Peyer's patch (tissue), 4 donors: ENCODE measurements around the gene KLHDC8B.

Experiments used
- POLR2A ChIP-seq, 2 donors: fragments of 450-650 bp; IDR thresholded peaks; one replicate each; pipeline ENCODE4 v1.5.1; 2017; ENCODE audit warnings: antibody characterized with exemption in 2 of 2, mild to moderate bottlenecking in 2 of 2, moderate library complexity in 2 of 2
- TF ChIP-seq, protein P1 (sequence below), 6 experiments: fragments of 450-650 bp in 4 of 6; fragments of 200-600 bp in 2 of 6; sonication (generic) in 1 of 6; IDR thresholded peaks; one replicate each; pipeline ENCODE4 v1.5.1; 2017 to 2019; ENCODE audit warnings: antibody characterized with exemption in 6 of 6, mild to moderate bottlenecking in 3 of 6, moderate library complexity in 1 of 6

DNA sequence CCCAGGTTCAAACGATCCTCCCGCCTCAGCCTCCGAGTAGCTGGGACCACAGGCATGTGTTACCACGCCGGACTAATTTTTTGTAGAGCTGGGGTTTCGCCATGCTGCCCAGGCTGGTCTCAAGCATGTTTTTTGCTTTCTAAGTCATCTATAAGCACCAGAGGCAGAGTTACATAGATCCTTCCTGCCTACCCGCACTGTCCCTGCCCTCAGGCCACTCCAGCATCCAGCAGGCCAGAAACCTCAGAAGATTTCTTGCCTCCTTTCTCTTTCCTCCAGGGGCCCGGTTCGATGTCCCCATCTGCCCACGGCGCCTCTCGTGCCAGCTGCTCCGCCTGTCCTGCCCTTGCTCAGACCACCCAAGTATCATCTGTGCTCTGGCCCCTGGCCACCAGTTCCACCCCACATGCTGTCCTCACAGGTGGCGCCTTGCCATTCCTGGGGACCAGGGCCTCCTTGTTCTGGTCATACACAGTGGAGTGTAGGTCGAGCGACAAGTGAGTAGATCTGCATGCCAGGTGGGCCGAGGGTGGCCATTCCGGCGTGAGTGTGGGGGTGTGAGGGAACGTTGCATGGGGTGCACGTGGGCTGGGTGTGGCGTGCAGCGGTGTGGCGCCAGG, 27.3 kb downstream of the KLHDC8B start:
- TF ChIP-seq POLR2A (IDR thresholded peaks at IDR 0.05): no peak
- TF ChIP-seq, protein P1, sequence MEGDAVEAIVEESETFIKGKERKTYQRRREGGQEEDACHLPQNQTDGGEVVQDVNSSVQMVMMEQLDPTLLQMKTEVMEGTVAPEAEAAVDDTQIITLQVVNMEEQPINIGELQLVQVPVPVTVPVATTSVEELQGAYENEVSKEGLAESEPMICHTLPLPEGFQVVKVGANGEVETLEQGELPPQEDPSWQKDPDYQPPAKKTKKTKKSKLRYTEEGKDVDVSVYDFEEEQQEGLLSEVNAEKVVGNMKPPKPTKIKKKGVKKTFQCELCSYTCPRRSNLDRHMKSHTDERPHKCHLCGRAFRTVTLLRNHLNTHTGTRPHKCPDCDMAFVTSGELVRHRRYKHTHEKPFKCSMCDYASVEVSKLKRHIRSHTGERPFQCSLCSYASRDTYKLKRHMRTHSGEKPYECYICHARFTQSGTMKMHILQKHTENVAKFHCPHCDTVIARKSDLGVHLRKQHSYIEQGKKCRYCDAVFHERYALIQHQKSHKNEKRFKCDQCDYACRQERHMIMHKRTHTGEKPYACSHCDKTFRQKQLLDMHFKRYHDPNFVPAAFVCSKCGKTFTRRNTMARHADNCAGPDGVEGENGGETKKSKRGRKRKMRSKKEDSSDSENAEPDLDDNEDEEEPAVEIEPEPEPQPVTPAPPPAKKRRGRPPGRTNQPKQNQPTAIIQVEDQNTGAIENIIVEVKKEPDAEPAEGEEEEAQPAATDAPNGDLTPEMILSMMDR (IDR thresholded peaks at IDR 0.05): no peak
